A673 (cell line): ENCODE data around the gene ULBP1. TPM values are rescaled to one million over a fixed set of nuclear protein-coding genes. Genes with fewer than 3 reads are reported as not detected.

ENCODE experiments used
- BruUV-seq: library from RNA; stranded (reverse); fragments of 400-500 nt; replicated peaks from 2 replicates; lab custom pipeline; 2021; lab: Mats Ljungman, UMichigan
- CTCF ChIA-PET: fragments of 300-600 bp; sonication (Branson Sonifier 250); formaldehyde crosslinking; loops from one replicate; lab custom pipeline; 2022; ENCODE audit warnings: antibody characterized with exemption; lab: Charles Lee
- POLR2A ChIA-PET: fragments of 300-600 bp; sonication (Branson Sonifier 250); formaldehyde crosslinking; loops from one replicate; lab custom pipeline; 2022; ENCODE audit warnings: antibody characterized with exemption; ENCODE audit not compliant: low non-redundant PET; lab: Charles Lee
- DNase-seq: peaks from one replicate; pipeline ENCODE4 v3.0.0-alpha.2; 2015; ENCODE audit warnings: low spot score
- H3K27ac ChIP-seq: fragments of 200-600 bp; sonication (generic); 2 replicates; pipeline ENCODE4 v1.5.1; 2016; ENCODE audit warnings: mixed run types, low read depth, mild to moderate bottlenecking, mixed read lengths, antibody characterized with exemption, low read length; ENCODE audit not compliant: poor library complexity, severe bottlenecking
- H3K27me3 ChIP-seq: fragments of 200-600 bp; sonication (generic); replicated peaks from 2 replicates; pipeline ENCODE4 v1.6.1; 2017; ENCODE audit warnings: mixed run types, low read depth, mild to moderate bottlenecking, mixed read lengths, antibody characterized with exemption, low read length; ENCODE audit not compliant: insufficient read depth, poor library complexity
- H3K36me3 ChIP-seq: fragments of 200-600 bp; sonication (generic); 2 replicates; pipeline ENCODE4 v1.6.1; 2016; ENCODE audit warnings: mixed run types, mild to moderate bottlenecking, mixed read lengths, antibody characterized with exemption, low read length; ENCODE audit not compliant: insufficient read depth, poor library complexity, severe bottlenecking
- H3K4me1 ChIP-seq: fragments of 200-600 bp; sonication (generic); 2 replicates; pipeline ENCODE4 v1.6.1; 2017; ENCODE audit warnings: mixed run types, mild to moderate bottlenecking, mixed read lengths, antibody characterized with exemption, low read length; ENCODE audit not compliant: insufficient read depth, poor library complexity, severe bottlenecking
- H3K4me3 ChIP-seq: fragments of 200-600 bp; sonication (generic); 2 replicates; pipeline ENCODE4 v1.5.1; 2016; ENCODE audit warnings: low read depth, mixed run types, mild to moderate bottlenecking, mixed read lengths, low read length; ENCODE audit not compliant: poor library complexity, severe bottlenecking
- H3K9me3 ChIP-seq: fragments of 200-600 bp; sonication (generic); 2 replicates; pipeline ENCODE4 v1.6.1; 2016; ENCODE audit warnings: mixed run types, low read depth, mild to moderate bottlenecking, mixed read lengths, antibody characterized with exemption, low read length; ENCODE audit not compliant: poor library complexity, severe bottlenecking
- EZH2 ChIP-seq: fragments of 200-600 bp; sonication (generic); IDR thresholded peaks from 2 replicates; pipeline ENCODE4 v1.6.1; 2017; ENCODE audit warnings: borderline replicate concordance, low read depth, mild to moderate bottlenecking, mixed read lengths, antibody characterized with exemption, low read length; ENCODE audit not compliant: poor library complexity, severe bottlenecking
- intact Hi-C: fragments of 100-400 bp; cut with micrococcal nuclease; formaldehyde crosslinking; loops from one replicate; pipeline ENCODE4 v1.10.0; 2022; ENCODE audit not compliant: unreplicated experiment
- total RNA-seq: library from RNA; stranded (reverse); gene quantifications from 2 replicates; pipeline ENCODE4 v1.2.3, GENCODE V29; 2021
- TF ChIP-seq, protein P1 (sequence below): fragments of 300-800, 200-600 bp; sonication (generic); conservative IDR thresholded peaks from 2 replicates; pipeline ENCODE4 v1.5.1; 2017; ENCODE audit warnings: low read depth, mild to moderate bottlenecking, antibody characterized with exemption, low read length, moderate library complexity, mixed read lengths

The ULBP1 gene
- total RNA-seq, 1 experiment from 2014 or later = 5.2 TPM

- intact Hi-C loops = loop anchor here (5.0 kb wide), 1 partner anchor 382 kb away; the partner anchor contains the start of gene PPIL4
- Histone ChIP-seq H3K4me3 (no peak overlapping the region), H3K27ac (no peak overlapping the region), H3K27me3 (peaks cover 23% of the 10 kb centered on the region), H3K36me3 (no peaks in the 10 kb centered on the region), H3K4me1 (no peaks in the 10 kb centered on the region), H3K9me3 (no peaks in the 10 kb centered on the region)
- TF ChIP-seq EZH2 = no peak
- TF ChIP-seq, protein P1, sequence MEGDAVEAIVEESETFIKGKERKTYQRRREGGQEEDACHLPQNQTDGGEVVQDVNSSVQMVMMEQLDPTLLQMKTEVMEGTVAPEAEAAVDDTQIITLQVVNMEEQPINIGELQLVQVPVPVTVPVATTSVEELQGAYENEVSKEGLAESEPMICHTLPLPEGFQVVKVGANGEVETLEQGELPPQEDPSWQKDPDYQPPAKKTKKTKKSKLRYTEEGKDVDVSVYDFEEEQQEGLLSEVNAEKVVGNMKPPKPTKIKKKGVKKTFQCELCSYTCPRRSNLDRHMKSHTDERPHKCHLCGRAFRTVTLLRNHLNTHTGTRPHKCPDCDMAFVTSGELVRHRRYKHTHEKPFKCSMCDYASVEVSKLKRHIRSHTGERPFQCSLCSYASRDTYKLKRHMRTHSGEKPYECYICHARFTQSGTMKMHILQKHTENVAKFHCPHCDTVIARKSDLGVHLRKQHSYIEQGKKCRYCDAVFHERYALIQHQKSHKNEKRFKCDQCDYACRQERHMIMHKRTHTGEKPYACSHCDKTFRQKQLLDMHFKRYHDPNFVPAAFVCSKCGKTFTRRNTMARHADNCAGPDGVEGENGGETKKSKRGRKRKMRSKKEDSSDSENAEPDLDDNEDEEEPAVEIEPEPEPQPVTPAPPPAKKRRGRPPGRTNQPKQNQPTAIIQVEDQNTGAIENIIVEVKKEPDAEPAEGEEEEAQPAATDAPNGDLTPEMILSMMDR = peak; percentile 67
- CTCF ChIA-PET = interaction anchor here (0.6 to 1.4 kb wide), 2 partner anchors 57 to 83 kb away, joined by 3 to 6 read pairs; no protein-coding TSS in a partner anchor
- no TSS peak for BruUV-seq
- peak; percentile 30 for DNase-seq
- POLR2A ChIA-PET = no interaction called here
Measured at GRCh38 chr6:149929422-149929821, 34.3 kb upstream of the ULBP1 start.

GRCh38 chr6:149931501-149931900, 32.2 kb upstream of the ULBP1 start:
- Histone ChIP-seq H3K36me3 (no peaks in the 10 kb centered on the region), H3K4me3 (no peak overlapping the region), H3K4me1 (no peaks in the 10 kb centered on the region), H3K27me3 (peaks cover 23% of the 10 kb centered on the region), H3K27ac (no peak overlapping the region), H3K9me3 (no peaks in the 10 kb centered on the region)
- no peak for DNase-seq
- TF ChIP-seq, protein P1 = no peak
- no peak for TF ChIP-seq EZH2
- ChIA-PET POLR2A (no interaction called here), CTCF (no interaction called here)
- no TSS peak for BruUV-seq
- intact Hi-C loops = loop anchor here (10.0 kb wide), 2 partner anchors 403 to 463 kb away; no protein-coding TSS in a partner anchor

DNA sequence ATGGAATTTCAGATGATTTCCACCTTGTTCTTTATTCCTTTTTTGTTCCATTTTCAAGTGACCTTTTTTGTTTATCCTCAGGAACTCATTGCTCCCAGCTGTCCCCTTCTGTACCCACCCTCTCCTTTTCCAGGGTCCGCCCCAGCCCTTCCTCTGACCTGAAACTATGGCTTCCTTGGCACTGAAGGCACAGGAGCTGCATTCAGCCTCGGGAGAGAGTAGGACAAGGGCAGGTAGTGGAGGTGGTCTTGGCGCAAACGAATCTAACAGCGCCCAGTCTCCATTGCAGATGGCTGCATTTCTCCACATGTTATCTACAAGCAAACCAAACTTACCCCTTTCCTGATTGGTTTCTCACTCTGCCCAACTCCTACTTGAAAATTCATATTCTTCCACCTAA, 30.7 kb upstream of the ULBP1 start:
- CTCF ChIA-PET = no interaction called here

More for the DNA sequence above, 30.7 kb upstream of the ULBP1 start:
- Histone ChIP-seq H3K27me3 (peaks cover 28% of the 10 kb centered on the region), H3K4me1 (no peaks in the 10 kb centered on the region), H3K36me3 (no peaks in the 10 kb centered on the region), H3K27ac (no peak overlapping the region), H3K4me3 (no peak overlapping the region), H3K9me3 (no peaks in the 10 kb centered on the region)
- POLR2A ChIA-PET = no interaction called here
- TF ChIP-seq, protein P1 = no peak
- no peak for TF ChIP-seq EZH2
- no peak for DNase-seq
- intact Hi-C loops = loop anchor here (10.0 kb wide), 2 partner anchors 402 to 462 kb away; no protein-coding TSS in a partner anchor
- no TSS peak for BruUV-seq
